Right cardiac atrium (tissue), 5 donors: ENCODE results near the gene OGFR. TPM values are rescaled to one million over a fixed set of nuclear protein-coding genes. Genes with fewer than 3 reads are reported as not detected.
A peak's percentile ranks its signal among the peaks of the same experiment; 100 is the strongest.

ENCODE experiments used
- ATAC-seq, 2 donors: fragments of 200-7000 bp; cut with Tn5 transposase; one replicate each; pipeline versions ENCODE4 v1.8.0 to v1.9.1; 2020; ENCODE audit warnings: moderate library complexity in 2 of 2, mild to moderate bottlenecking in 1 of 2
- DNase-seq, 3 donors: peaks; one replicate each; pipeline ENCODE4 v3.0.0-alpha.2; 2020
- H3K27ac ChIP-seq: one replicate; pipeline ENCODE4 v1.5.1; 2013; ENCODE audit warnings: mild to moderate bottlenecking, low read length, control low read depth, moderate library complexity
- H3K27me3 ChIP-seq: one replicate; pipeline ENCODE4 v1.6.1; 2013; ENCODE audit not compliant: control insufficient read depth, insufficient read depth
- H3K4me1 ChIP-seq: one replicate; pipeline ENCODE4 v1.6.1; 2013; ENCODE audit warnings: low read length; ENCODE audit not compliant: control insufficient read depth, insufficient read depth
- H3K4me3 ChIP-seq: one replicate; pipeline ENCODE4 v1.5.1; 2013; ENCODE audit warnings: low read length, control low read depth
- H3K9me3 ChIP-seq: one replicate; pipeline ENCODE4 v1.6.1; 2013; ENCODE audit warnings: low read length; ENCODE audit not compliant: control insufficient read depth
- whole genome bisulfite sequencing: extraction: QIAGEN DNeasy Blood & Tissue Kit; methylation state at CpG from one replicate; pipeline ENCODE4 v1.1.7; 2013; 5-methylcytosine and 5-hydroxymethylcytosine counted together
- intact Hi-C, 4 donors: fragments of 100-400 bp; cut with DNase I; formaldehyde crosslinking; loops; one replicate each; pipeline versions ENCODE4 v1.11.0 to v1.14.0; 2022 to 2023
- polyA plus RNA-seq: library from polyadenylated mRNA; stranded (reverse); fragments of 200-250 nt; gene quantifications from one replicate; pipeline ENCODE4 v1.2.3, GENCODE V29; 2013
- total RNA-seq, 4 donors: library from RNA; stranded (reverse); fragmentation: NEBNext Ultra II Directional; extraction: Animal tissue kit (Norgen Biotek cat#: 25700); gene quantifications; one replicate each; pipeline ENCODE4 v1.2.1, GENCODE V29; 2021
- donor health status: healthy with polysubstance abuse.
- donor health status: DM: no; HTN: yes; CAD: no.
- donor health status: DM: no; HTN: no; CAD: no.
- donor health status: DM: no; HTN: yes; CAD: no; lungs with severe emphysema.
- donor health status: DM: yes; HTN: yes; CAD: no.

The OGFR gene
- total and polyA plus RNA-seq, 5 donors = 21.0 to 29.6 (median 24.6) TPM

DNA sequence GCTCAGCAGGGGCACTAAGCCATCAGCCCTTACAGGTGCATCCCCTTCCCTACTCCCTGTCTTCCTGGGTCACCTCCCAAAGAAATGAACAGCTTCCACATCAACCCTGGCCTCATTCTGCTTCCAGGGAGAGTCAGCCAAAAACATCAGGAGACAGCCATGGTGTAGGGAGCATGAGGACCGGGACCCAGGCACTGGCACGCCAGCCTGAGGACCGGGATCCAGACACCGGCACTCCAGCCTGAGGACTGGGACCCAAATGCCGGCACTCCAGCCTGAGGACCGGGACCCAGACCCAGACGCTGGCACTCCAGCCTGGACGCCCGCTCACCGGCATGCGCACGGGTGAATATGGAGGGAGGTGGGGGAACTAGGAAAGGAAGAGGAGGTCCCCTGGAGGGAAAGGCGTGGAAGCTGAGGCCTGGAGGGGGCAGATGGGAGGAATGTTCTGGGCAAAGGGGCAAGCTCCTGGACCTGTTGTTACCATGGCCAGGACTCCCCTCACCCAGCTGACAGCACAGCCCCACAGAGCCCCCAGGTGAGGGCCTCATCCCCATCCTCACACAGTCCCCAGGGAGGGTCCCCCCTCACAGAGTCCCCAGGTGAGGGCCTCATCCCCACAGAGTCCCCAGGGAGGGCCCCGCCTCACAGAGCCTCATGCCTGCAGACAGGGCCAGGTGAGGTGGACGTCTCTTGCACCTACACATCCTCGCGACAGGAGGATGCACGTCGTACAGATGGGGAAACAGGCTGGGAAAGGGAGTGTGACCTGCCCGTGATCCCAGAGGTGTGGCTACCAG lies 34.3 kb upstream of the OGFR start:
- ATAC-seq = no peak
- peak; percentile 3 to 31 (median 21) for DNase-seq
- no peaks in the 10 kb centered on the region for H3K9me3 ChIP-seq
- 94% methylated on average over 20 of the region's 20 CpGs for WGBS
- H3K4me3 ChIP-seq = no peak overlapping the region
- H3K4me1 ChIP-seq = no peaks in the 10 kb centered on the region
- no peak overlapping the region for H3K27ac ChIP-seq
- intact Hi-C loops = no loop called here
- no peaks in the 10 kb centered on the region for H3K27me3 ChIP-seq

DNA sequence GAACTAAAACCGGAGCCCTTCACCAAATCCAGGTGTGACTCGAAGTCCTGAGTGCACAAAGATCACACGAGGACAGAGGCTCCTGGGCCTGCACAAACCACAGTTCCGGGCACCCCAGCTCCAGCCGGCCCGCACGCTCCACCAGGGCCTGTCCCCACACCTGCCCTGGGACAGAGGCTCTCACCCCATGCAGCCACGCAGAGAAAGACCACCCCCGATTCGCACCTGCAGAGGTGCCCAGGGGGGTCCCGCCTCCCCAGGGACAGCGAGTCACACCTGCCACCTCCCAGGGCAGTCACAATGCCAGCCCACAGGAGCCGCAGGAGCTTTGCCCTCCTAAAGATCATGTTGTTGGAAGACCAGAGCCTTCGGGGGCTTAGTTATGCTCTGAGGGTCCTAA lies 33.7 kb upstream of the OGFR start:
- WGBS = 90% methylated on average over 14 of the region's 14 CpGs
- no peak overlapping the region for H3K27ac ChIP-seq
- DNase-seq = peak; percentile 1 to 19 (median 9)
- no peak overlapping the region for H3K4me3 ChIP-seq
- no peaks in the 10 kb centered on the region for H3K4me1 ChIP-seq
- ATAC-seq = no peak
- no peaks in the 10 kb centered on the region for H3K27me3 ChIP-seq
- intact Hi-C loops = no loop called here
- no peaks in the 10 kb centered on the region for H3K9me3 ChIP-seq

DNA sequence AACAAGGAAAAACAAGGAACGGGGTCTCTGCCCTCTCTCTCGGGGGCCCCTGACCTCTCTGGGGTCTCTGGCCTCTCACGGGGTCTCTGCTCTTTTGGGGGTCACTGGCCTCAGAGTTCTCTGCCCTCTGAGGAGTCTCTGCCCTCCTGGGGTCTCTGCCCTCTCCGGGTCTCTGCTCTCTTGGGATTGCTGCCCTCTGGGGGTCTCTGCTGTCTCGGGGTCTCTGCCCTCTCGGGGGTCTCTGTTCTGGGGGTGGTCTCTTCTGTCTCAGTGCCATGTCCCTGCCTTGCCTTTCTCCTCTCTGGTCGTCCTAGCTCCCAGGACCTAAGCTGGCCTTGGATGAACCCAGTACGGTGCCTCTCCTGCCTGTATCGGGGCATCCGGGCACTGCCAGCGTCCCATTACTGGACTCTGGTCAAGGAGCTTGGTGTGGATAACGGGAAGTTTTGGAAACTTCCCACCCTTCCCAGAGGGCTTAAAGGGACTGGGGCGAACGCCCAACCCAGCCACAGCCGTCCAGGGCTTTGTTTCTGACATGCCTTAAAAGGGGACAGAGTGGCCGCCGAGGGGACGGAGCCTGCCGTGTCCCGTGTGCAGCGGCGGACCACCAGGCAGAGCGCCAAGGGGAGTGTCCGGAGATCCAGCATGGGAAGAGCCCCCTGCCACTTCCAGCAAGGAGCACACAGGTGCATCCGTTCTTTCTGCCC lies 33.1 kb upstream of the OGFR start:
- Histone ChIP-seq H3K4me3 (no peak overlapping the region), H3K27ac (no peak overlapping the region), H3K27me3 (no peaks in the 10 kb centered on the region), H3K9me3 (no peaks in the 10 kb centered on the region), H3K4me1 (no peaks in the 10 kb centered on the region)
- DNase-seq (peak; percentile 11 to 41 (median 30)), ATAC-seq (no peak)
- WGBS = 81% methylated on average over 25 of the region's 25 CpGs
- intact Hi-C loops = no loop called here

DNA sequence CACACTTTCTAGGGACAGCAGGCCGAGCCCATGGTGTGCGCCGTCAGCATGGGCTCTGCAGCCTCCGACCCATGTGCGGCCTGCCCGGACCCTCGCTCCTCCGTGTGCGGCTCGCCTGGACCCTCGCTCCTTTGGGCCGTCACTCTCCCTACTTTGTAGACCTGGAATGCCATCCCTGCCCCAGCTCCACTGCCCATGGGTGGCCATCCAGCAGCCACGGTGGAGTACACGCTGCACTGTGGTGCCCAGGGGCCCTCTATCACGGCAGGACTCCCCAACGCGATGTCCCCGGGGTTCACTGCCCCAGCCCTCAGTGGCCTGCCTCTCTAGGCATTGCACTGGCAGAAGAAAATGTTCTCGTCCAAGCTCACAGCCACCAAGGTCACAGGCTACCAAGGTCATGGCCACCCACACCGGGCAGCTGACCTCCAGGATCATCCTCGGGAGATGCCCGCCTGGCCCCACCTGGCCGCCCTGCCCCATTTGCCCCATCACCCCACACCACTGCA lies 32.5 kb upstream of the OGFR start:
- Histone ChIP-seq H3K4me1 (no peaks in the 10 kb centered on the region), H3K4me3 (no peak overlapping the region), H3K27me3 (no peaks in the 10 kb centered on the region), H3K27ac (no peak overlapping the region), H3K9me3 (no peaks in the 10 kb centered on the region)
- no peak for ATAC-seq
- 93% methylated on average over 23 of the region's 23 CpGs for WGBS
- peak; percentile 6 to 24 (median 24) for DNase-seq
- intact Hi-C loops = no loop called here

DNA sequence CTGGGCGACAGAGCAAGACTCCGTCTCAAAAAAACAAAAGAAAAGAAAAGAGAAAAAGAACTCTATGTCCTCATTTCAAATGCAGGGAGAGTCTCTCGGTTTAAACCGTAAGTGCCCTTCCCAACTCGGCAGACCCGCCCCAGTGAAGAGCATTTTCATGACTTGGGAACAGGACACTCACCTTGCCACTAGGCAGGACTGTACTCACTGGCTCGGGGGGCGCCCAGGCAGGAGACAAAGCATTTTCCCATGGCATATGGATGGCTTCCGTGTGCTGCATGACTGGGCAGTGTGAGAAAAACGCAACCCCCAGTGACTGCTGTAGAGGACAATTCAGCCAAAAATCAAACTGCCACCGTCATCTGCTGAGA lies 32.0 kb upstream of the OGFR start:
- Histone ChIP-seq H3K4me3 (no peak overlapping the region), H3K27me3 (no peaks in the 10 kb centered on the region), H3K27ac (no peak overlapping the region), H3K4me1 (no peaks in the 10 kb centered on the region), H3K9me3 (no peaks in the 10 kb centered on the region)
- intact Hi-C loops = no loop called here
- WGBS = 78% methylated on average over 11 of the region's 11 CpGs
- ATAC-seq (no peak), DNase-seq (peak in 1 of 3 donors; percentile 16)

DNA sequence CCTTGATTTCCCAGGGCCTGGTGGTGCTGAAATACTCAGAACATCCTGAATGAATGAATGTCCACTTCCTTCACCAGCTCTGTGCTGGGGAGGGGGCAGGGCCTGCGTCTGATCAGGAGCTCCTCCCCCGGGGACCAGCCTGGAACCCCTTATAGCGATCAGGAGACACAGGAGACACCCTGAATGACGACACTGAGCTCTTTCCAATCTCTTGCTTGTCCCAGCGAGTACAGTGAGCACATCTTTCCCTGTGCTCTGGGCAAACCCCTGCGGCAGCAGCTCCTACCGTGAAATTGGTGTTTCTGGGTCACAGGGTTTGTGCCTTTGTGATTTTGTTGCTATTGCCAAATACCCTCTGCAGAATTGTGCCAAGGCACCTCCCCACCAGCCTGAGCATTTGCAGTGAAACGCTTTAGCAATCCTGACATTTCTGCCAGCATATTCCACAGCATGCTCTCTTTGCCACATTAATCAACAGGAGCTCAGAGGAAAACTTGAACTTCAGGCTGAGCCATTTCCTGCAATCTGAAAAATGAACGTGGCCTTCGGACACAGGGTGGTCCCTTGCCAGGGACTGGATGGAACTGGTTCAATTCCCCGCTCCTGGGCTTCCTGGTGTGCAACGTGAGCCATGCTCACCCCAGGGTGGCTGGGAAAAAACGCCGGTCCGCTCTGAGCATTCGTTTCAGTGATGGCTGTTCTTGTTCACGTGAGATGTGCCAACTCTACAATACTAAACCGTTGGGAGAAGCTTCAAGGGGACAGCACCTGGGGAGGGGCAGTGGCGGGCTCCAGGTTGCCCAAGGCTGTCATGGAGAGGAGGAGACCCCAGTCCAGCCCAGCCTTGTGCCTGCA lies 31.4 kb upstream of the OGFR start:
- 48% methylated on average over 19 of the region's 19 CpGs for WGBS
- DNase-seq (peak in 2 of 3 donors; percentile 18 to 28), ATAC-seq (no peak)
- H3K4me1 ChIP-seq = no peaks in the 10 kb centered on the region
- H3K4me3 ChIP-seq = no peak overlapping the region
- H3K27ac ChIP-seq = no peak overlapping the region
- intact Hi-C loops = no loop called here
- no peaks in the 10 kb centered on the region for H3K27me3 ChIP-seq
- no peaks in the 10 kb centered on the region for H3K9me3 ChIP-seq

DNA sequence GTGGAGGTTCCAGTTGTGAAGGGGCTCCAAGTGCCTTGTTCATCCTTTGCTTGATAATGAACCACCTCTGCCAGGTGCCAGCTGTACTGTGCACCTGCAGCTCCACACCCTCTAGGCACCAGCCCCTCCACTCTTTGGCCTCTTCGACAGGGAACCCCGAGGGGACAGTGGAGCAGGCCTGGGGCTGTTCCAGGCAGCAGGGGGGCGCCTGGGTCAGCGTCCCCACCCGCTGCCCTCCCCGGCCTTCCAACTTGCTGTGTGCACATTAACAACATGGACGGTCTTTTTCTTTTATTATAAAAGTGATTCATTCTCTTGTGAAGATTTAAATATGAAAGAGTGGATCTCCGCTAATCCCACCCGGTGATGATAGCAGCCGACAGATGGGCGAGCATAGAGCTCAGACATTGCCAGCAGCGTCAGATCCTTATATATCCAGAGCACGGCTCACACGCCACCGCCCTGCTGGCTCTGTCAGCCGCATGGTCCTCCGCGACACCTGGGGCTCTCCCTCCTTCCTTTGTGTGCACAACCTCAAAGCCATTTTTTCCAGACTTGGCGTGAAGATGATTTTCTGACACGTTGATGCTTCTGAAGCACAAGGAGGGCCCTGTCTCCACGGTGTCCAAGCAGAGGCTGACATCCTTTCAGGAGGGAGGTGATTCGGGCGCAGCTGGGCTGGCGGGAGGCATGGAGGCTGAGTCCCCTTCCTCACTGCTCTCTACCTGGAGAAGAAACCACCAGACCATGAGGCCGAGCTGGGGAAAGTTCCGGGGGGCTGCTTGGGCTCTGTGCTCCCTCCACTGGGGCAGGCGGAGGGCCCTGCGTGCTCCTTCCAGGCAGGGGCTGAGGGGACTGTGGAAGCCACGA lies 30.6 kb upstream of the OGFR start:
- ATAC-seq (no peak), DNase-seq (peak in 2 of 3 donors; percentile 27 to 29)
- H3K4me1 ChIP-seq = no peaks in the 10 kb centered on the region
- intact Hi-C loops = no loop called here
- H3K27ac ChIP-seq = no peak overlapping the region
- H3K27me3 ChIP-seq = no peaks in the 10 kb centered on the region
- 84% methylated on average over 29 of the region's 29 CpGs for WGBS
- no peaks in the 10 kb centered on the region for H3K9me3 ChIP-seq
- no peak overlapping the region for H3K4me3 ChIP-seq

DNA sequence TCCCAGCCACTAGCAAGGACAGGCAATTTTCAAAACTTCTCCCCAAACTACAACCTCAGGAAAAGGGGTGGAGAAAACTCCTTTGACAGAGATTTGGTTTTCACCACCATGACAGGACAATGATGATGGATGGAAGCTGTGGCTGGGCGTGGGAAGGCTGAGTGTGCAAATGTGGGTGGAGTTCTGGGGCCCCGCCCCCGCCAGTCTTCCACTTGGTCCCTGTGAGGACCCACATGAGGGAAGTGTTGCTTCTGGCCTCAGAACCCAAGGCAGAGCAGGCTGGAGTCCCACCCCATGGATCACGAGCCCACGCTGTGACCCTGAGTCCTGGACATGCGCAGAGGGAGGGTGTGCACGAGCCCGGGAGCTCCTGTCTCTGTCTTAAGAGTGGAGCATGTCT lies 29.9 kb upstream of the OGFR start:
- H3K9me3 ChIP-seq = no peaks in the 10 kb centered on the region
- DNase-seq = peak in 1 of 3 donors; percentile 65
- intact Hi-C loops = no loop called here
- H3K4me3 ChIP-seq = no peak overlapping the region
- 67% methylated on average over 8 of the region's 8 CpGs for WGBS
- ATAC-seq = no peak
- H3K27ac ChIP-seq = no peak overlapping the region
- no peaks in the 10 kb centered on the region for H3K4me1 ChIP-seq
- no peaks in the 10 kb centered on the region for H3K27me3 ChIP-seq

DNA sequence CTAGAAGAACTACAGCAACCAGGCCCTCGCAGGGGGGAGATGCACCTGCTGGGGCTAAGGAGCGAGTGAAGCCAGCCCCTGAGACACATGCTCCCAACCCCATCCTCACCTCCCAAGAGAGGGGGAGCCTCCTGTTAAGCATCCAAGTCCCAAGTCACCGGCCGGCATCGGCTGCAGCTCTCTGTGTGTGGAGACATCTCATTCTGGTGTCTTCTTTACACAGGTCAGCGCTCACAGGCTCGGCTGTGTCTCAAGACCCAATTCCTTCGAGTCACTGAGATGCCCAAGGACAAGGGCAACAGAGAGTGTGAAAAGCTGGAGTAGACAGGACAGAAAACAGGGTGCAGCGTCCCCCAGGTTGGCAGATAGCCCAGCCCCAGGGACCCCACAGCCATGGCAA lies 29.4 kb upstream of the OGFR start:
- no peak overlapping the region for H3K4me3 ChIP-seq

DNA sequence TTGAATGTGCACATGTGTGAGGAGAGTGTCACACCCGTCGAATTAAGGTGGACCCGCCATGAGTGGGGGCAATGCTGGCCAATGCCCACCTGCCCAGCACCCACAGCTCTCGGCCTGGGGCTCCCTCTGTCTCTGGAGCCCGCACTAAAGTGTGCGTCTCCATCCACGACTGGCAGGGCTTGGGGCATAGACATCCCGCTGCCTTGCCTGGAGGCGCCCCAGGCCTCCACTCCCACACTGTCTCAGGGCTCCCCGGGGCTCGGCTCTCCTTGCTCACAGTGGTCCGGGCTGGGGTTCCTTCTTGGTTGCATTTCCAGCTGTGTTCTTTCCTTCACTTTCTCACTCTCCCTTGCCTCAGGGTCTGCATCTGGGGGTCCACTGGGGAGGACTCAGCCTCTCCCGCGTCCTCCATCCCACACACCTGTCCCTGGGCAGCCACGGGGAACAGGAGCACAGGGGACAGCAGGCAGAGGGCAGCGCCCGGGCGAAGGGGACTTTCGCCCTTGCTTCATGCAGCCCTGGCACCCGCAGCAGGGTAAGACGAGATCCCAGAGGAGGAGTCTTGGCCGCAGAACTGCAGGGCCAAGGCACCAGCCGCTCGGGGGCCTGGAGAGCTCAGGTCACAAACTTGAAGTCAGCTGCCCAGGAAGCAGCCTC lies 28.5 kb upstream of the OGFR start:
- ATAC-seq = no peak
- 90% methylated on average over 24 of the region's 24 CpGs for WGBS
- intact Hi-C loops = no loop called here

More for the DNA sequence above, 29.4 kb upstream of the OGFR start:
- DNase-seq (no peak), ATAC-seq (no peak)
- Histone ChIP-seq H3K9me3 (no peaks in the 10 kb centered on the region), H3K27me3 (no peaks in the 10 kb centered on the region), H3K27ac (no peak overlapping the region), H3K4me1 (no peaks in the 10 kb centered on the region)
- 88% methylated on average over 9 of the region's 9 CpGs for WGBS
- intact Hi-C loops = no loop called here

More for the DNA sequence above, 28.5 kb upstream of the OGFR start:
- Histone ChIP-seq H3K4me1 (no peaks in the 10 kb centered on the region), H3K4me3 (no peak overlapping the region), H3K27me3 (no peaks in the 10 kb centered on the region), H3K9me3 (no peaks in the 10 kb centered on the region), H3K27ac (no peak overlapping the region)
- no peak for DNase-seq
